HUES64 (cell line): ENCODE measurements around the gene GRIK2.

Experiments
- H3K27ac ChIP-seq: 2 replicates; pipeline ENCODE4 v1.7.0; 2013; ENCODE audit warnings: low read depth, low read length, inconsistent platforms
- H3K27me3 ChIP-seq: 2 replicates; pipeline ENCODE4 v1.6.1; 2013; ENCODE audit warnings: mild to moderate bottlenecking, low read length; ENCODE audit not compliant: insufficient read depth
- H3K36me3 ChIP-seq: 2 replicates; pipeline ENCODE4 v1.6.1; 2013; ENCODE audit warnings: mild to moderate bottlenecking, low read length; ENCODE audit not compliant: insufficient read depth
- H3K4me1 ChIP-seq: 2 replicates; pipeline ENCODE4 v1.6.1; 2013; ENCODE audit warnings: mild to moderate bottlenecking, low read length, moderate library complexity; ENCODE audit not compliant: insufficient read depth
- H3K4me3 ChIP-seq: 2 replicates; pipeline ENCODE4 v1.5.1; 2013; ENCODE audit warnings: mild to moderate bottlenecking, low read length, moderate library complexity
- H3K9ac ChIP-seq: 2 replicates; pipeline ENCODE4 v1.6.1; 2013; ENCODE audit warnings: mild to moderate bottlenecking, low read depth, low read length
- H3K9me3 ChIP-seq: 2 replicates; pipeline ENCODE4 v1.6.1; 2013; ENCODE audit warnings: low read depth, low read length; ENCODE audit not compliant: insufficient read depth
- WGBS: fragments of 150-250, 120-280 bp; methylation state at CpG from one replicate; pipeline ENCODE4 v1.1.7; 2013; ENCODE audit warnings: missing lambda C conversion rate; 5-methylcytosine and 5-hydroxymethylcytosine counted together

Gene GRIK2

DNA sequence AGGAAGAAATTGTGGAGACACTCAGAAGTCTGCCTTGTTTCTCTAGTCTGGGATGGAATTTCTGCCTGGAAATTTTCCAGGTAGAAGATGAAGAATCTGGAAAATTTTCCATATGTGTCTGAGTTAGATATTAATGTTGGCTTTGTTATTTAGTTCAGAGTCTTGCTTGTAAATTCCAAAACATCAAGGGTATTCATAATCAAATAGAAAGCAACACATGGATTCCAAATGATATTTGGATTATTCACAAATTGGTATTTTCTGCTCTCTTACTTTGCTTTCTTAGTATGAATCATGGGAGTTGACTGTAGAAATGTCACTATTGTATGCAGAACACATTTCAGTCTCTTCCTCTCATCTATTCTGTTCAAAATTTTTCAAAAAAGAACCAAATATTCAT lies 116.0 kb downstream of the GRIK2 start:
- H3K27ac ChIP-seq = no peak overlapping the region
- no peak overlapping the region for H3K9ac ChIP-seq
- no peaks in the 10 kb centered on the region for H3K4me1 ChIP-seq
- H3K27me3 ChIP-seq = no peaks in the 10 kb centered on the region
- H3K9me3 ChIP-seq = no peaks in the 10 kb centered on the region
- H3K4me3 ChIP-seq = no peak overlapping the region
- no peaks in the 10 kb centered on the region for H3K36me3 ChIP-seq

DNA sequence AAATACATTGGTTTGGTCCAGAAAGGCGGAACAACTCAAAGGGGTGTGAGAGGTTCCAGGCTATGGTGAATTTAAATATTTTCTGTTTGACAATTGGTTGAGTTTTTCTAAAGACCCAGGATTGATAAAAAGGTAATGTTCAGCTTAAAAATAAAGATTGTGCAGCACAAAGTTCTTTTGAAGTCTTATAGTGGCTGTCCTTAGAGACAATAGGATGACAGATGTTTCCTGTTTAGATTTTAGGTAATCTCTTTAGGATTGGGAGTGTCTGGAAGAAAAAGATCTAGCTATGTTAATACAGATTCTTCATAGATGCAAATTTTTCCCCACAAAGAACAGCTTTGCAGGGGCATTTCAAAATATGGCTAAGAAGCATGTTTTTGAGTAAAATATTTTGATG lies 119.7 kb downstream of the GRIK2 start:
- Histone ChIP-seq H3K4me3 (no peak overlapping the region), H3K36me3 (no peaks in the 10 kb centered on the region), H3K27me3 (no peaks in the 10 kb centered on the region), H3K9me3 (no peaks in the 10 kb centered on the region), H3K27ac (no peak overlapping the region), H3K4me1 (no peaks in the 10 kb centered on the region), H3K9ac (no peak overlapping the region)
- WGBS = 88% methylated on average over 1 of the region's 1 CpG

DNA sequence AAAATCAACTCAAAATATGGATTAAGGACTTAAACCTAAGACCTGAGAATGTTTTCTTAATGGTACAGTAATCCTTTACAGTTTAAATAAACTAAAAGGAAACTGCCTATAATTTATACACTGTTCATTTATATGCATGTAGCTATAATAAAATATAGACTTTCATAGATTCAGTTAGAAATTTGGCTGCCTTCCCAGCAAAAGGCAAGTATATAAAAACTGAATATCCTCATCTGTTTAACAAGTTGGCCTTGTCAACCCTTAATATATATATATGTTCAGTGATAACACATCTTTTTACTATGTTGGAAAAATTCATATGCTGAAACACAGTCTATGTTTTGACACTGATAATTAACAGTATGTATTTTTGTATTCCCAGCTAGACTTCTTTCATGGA lies 123.1 kb downstream of the GRIK2 start:
- H3K4me1 ChIP-seq = no peaks in the 10 kb centered on the region
- no peaks in the 10 kb centered on the region for H3K9me3 ChIP-seq
- H3K27ac ChIP-seq = no peak overlapping the region
- no peaks in the 10 kb centered on the region for H3K36me3 ChIP-seq
- no peaks in the 10 kb centered on the region for H3K27me3 ChIP-seq
- no peak overlapping the region for H3K9ac ChIP-seq
- no peak overlapping the region for H3K4me3 ChIP-seq

DNA sequence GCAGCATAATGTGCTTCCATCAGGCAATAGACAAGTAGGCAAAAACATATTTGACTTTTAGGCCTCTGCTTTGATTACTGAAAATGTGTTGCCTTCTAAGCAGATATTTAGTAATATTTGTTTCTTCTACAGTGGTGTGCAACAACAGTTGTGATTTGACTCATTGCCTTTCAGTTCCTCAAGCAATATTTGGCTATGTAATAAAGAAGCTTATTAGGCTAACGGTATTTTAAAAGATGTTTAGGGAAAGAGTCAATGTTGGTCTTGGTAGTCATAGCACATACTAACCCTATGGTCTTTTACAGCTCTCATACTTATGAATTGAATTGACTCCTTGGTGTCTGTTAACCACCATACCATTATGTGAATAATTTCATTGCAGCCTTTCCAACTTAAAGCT lies 124.1 kb downstream of the GRIK2 start:
- no peaks in the 10 kb centered on the region for H3K27me3 ChIP-seq
- no peak overlapping the region for H3K27ac ChIP-seq
- 100% methylated on average over 1 of the region's 1 CpG for WGBS
- H3K4me1 ChIP-seq = no peaks in the 10 kb centered on the region
- no peaks in the 10 kb centered on the region for H3K36me3 ChIP-seq
- no peaks in the 10 kb centered on the region for H3K9me3 ChIP-seq
- no peak overlapping the region for H3K9ac ChIP-seq
- H3K4me3 ChIP-seq = no peak overlapping the region

- Histone ChIP-seq H3K27ac (no peak overlapping the region), H3K4me3 (no peak overlapping the region), H3K36me3 (no peaks in the 10 kb centered on the region), H3K4me1 (no peaks in the 10 kb centered on the region), H3K9me3 (no peaks in the 10 kb centered on the region), H3K9ac (no peak overlapping the region), H3K27me3 (no peaks in the 10 kb centered on the region)
- WGBS = 95% methylated on average over 2 of the region's 2 CpGs
Measured at GRCh38 chr6:101522254-101522653, 128.7 kb downstream of the GRIK2 start.

- H3K4me1 ChIP-seq = no peaks in the 10 kb centered on the region
- 96% methylated on average over 3 of the region's 3 CpGs for WGBS
Measured at GRCh38 chr6:101527467-101527866, 134.0 kb downstream of the GRIK2 start.

GRCh38 chr6:101528801-101529200 lies 135.3 kb downstream of the GRIK2 start:
- no peaks in the 10 kb centered on the region for H3K4me1 ChIP-seq
- H3K36me3 ChIP-seq = no peaks in the 10 kb centered on the region
- no peak overlapping the region for H3K9ac ChIP-seq
- no peak overlapping the region for H3K27ac ChIP-seq
- H3K27me3 ChIP-seq = no peaks in the 10 kb centered on the region
- H3K4me3 ChIP-seq = no peak overlapping the region
- no peaks in the 10 kb centered on the region for H3K9me3 ChIP-seq

More at GRCh38 chr6:101527467-101527866, 134.0 kb downstream of the GRIK2 start:
- no peaks in the 10 kb centered on the region for H3K9me3 ChIP-seq
- H3K36me3 ChIP-seq = no peaks in the 10 kb centered on the region
- no peak overlapping the region for H3K27ac ChIP-seq
- H3K4me3 ChIP-seq = no peak overlapping the region
- no peak overlapping the region for H3K9ac ChIP-seq
- no peaks in the 10 kb centered on the region for H3K27me3 ChIP-seq

- H3K4me3 ChIP-seq = no peak overlapping the region
- H3K27me3 ChIP-seq = no peaks in the 10 kb centered on the region
- 92% methylated on average over 2 of the region's 2 CpGs for WGBS
- no peaks in the 10 kb centered on the region for H3K9me3 ChIP-seq
- H3K27ac ChIP-seq = no peak overlapping the region
- no peaks in the 10 kb centered on the region for H3K4me1 ChIP-seq
- no peaks in the 10 kb centered on the region for H3K36me3 ChIP-seq
- no peak overlapping the region for H3K9ac ChIP-seq
Measured at GRCh38 chr6:101531538-101531937, 138.0 kb downstream of the GRIK2 start.

- H3K9ac ChIP-seq = no peak overlapping the region
- no peaks in the 10 kb centered on the region for H3K4me1 ChIP-seq
- no peaks in the 10 kb centered on the region for H3K36me3 ChIP-seq
- no peak overlapping the region for H3K27ac ChIP-seq
- H3K4me3 ChIP-seq = no peak overlapping the region
- H3K9me3 ChIP-seq = no peaks in the 10 kb centered on the region
- WGBS = 93% methylated on average over 2 of the region's 2 CpGs
- H3K27me3 ChIP-seq = no peaks in the 10 kb centered on the region
Measured at GRCh38 chr6:101534386-101534785, 140.9 kb downstream of the GRIK2 start.

DNA sequence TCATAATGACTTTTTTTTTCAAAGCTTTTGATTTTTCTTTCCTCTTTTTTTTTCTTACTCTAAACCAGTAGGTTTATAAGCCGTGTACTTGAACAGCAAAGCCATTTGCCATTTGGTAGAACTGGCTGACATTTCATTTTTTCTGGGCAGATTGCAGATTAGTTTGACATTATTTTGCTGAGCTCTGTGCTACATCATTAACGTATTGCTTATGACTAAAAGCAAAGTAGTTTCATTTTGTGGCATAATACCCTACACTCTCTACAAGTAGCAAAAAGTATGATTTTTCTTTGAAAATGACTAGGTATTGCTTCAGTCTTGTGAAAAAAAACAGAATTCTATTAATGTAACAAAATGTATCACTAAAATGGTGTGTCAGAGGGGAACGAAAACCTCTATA lies 141.3 kb downstream of the GRIK2 start:
- Histone ChIP-seq H3K27me3 (no peaks in the 10 kb centered on the region), H3K4me3 (no peak overlapping the region), H3K9me3 (no peaks in the 10 kb centered on the region), H3K4me1 (no peaks in the 10 kb centered on the region), H3K36me3 (no peaks in the 10 kb centered on the region), H3K9ac (no peak overlapping the region), H3K27ac (no peak overlapping the region)
- 98% methylated on average over 3 of the region's 3 CpGs for WGBS

GRCh38 chr6:101537753-101538316 lies 144.3 kb downstream of the GRIK2 start:
- no peak overlapping the region for H3K4me3 ChIP-seq
- WGBS = 92% methylated on average over 2 of the region's 2 CpGs
- no peak overlapping the region for H3K9ac ChIP-seq
- H3K4me1 ChIP-seq = 0 out of 2 replicates have a peak, but pooled peaks cover 3% of the 10 kb centered on the region
- H3K36me3 ChIP-seq = no peaks in the 10 kb centered on the region
- H3K27me3 ChIP-seq = no peaks in the 10 kb centered on the region
- H3K27ac ChIP-seq = no peak overlapping the region
- no peaks in the 10 kb centered on the region for H3K9me3 ChIP-seq

DNA sequence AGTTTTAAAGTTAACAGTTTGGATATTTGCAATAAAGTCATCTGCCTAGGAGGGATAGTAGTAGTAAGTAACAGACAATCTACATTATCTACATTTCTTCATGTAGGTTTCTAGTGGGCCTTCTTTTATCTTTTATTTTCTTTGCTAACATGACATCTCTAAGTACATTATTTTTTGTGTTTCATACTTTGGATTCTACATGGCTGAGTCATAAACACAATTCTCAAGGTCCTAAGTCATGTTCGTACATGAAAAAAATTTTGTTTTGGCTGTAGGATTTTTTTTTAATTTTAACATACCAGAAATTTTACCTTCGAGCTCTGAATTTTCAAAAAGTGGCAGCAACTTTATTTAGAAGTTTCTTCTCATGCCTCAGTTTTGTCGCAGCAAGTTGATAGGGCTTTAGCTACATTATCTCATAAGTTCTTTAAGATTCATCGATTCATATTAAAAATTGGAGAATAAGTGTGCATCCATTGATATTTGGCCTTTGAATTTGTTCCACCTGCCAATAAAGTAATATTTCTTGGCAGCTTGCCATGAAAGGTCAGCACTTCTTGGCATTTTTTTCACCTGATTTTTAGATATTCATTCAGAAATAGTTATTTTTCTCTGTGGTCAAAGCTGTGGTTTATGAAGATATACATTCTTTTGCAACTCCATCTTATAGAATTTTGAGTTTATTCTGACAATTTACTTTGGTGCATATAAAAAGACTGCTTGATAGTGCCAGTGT lies 146.2 kb downstream of the GRIK2 start:
- no peaks in the 10 kb centered on the region for H3K36me3 ChIP-seq
- 94% methylated on average over 3 of the region's 4 CpGs for WGBS
- no peaks in the 10 kb centered on the region for H3K9me3 ChIP-seq
- H3K9ac ChIP-seq = no peak overlapping the region
- H3K27ac ChIP-seq = no peak overlapping the region
- H3K4me1 ChIP-seq = 0 out of 2 replicates have a peak, but pooled peaks cover 3% of the 10 kb centered on the region
- H3K4me3 ChIP-seq = no peak overlapping the region
- H3K27me3 ChIP-seq = no peaks in the 10 kb centered on the region
